Uterus (tissue), 2 donors: ENCODE results near the gene STPG4.

Source experiments
- CTCF ChIP-seq, 4 experiments: fragments of 200-600 bp in 2 of 4; fragments of 450-650 bp in 2 of 4; sonication (generic) in 2 of 4; IDR thresholded peaks; one replicate each; pipeline ENCODE4 v1.5.1; 2016 to 2019; ENCODE audit warnings: antibody characterized with exemption in 4 of 4, mild to moderate bottlenecking in 2 of 4, moderate library complexity in 1 of 4
- POLR2A ChIP-seq, 2 donors: fragments of 450-650 bp; IDR thresholded peaks; one replicate each; pipeline ENCODE4 v1.6.1; 2016; ENCODE audit warnings: antibody characterized with exemption in 2 of 2, mild to moderate bottlenecking in 1 of 2, moderate library complexity in 1 of 2

GRCh38 chr2:47058003-47058931, 96.8 kb downstream of the STPG4 start:
- no peak for TF ChIP-seq POLR2A (IDR thresholded peaks at IDR 0.05)
- TF ChIP-seq CTCF (IDR thresholded peaks at IDR 0.05): peak in 1 of 4 experiments; percentile 7
